LHCN-M2 (cell line): ENCODE measurements around the gene INTS15. TPM values are rescaled to one million over a fixed set of nuclear protein-coding genes. Genes with fewer than 3 reads are reported as not detected.
"Not testable (repeated sequence)": the region's sequence is repeated elsewhere in the genome, so short reads cannot be mapped to it uniquely, and the experiment has no call there.

ENCODE experiments used
- DNase-seq: peaks from one replicate; pipeline ENCODE4 v3.0.0-alpha.2; 2012; ENCODE audit warnings: low read depth
- total RNA-seq: library from RNA; depleted of rRNA; stranded (reverse); fragments of >200 nt; gene quantifications from 2 replicates; pipeline ENCODE4 v1.2.3, GENCODE V29; 2014

INTS15 gene
- total RNA-seq, 1 experiment from 2014 or later = 24.6 TPM

DNA sequence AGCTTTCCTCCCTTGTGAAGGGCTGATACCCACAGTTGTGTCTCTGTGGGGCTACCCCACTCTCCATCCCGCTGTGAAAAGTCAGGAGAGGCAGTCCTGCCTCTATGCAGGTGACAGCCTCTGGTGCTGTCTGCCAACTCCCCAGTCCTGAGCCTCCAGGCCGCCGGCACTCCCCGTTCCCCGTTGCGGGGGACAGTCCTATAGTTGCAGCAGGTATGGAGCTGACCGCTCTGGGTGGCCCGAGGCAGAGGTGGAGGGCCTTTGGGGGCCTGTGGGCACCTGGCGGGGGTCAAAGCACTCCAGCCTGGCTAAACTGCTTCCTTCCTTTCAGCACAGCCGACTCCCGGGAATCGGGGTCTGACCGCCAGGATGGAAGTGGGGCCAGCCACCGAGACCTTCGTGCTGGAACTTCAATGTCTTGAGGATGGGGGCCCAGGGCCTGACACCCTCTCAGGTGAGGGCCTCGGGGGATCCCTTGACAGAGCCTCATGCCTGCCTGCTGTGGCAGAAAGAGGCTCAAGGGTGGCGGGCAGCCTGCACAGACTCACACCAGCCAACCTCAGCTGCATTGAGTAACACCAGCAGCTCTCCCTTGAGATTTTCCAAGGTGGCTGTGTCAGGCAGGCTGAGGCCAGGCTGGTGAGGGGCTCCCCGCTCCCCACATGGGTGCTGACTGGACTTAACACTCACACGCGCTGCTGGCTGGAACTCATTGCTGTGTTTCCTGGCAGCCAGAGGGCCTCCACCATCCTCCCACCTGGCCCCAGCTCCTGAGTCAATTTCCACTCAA is 27.2 kb downstream of the INTS15 start:
- no peak for DNase-seq

DNA sequence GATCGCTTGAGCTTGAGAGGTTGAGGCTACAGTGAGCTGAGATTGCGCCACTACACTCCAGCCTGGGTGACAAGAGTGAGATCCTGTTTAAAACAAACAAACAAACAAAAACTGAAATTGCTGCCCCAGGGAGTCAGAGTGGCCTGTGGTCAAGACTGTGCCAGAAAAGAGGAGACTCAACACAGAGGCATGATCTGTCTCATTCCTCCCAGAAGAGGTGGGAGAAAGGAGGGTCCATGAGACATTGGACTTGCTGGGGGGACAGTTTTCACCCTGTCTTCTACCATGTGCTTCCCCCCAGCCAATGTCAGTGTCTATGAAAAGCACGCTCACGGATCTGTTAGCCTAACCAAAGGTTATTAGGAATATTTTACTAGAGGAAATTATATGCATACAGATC is 28.8 kb downstream of the INTS15 start:
- DNase-seq = peak; percentile 32

- no peak for DNase-seq
Measured at GRCh38 chr7:6619961-6620360, 30.1 kb downstream of the INTS15 start.

DNA sequence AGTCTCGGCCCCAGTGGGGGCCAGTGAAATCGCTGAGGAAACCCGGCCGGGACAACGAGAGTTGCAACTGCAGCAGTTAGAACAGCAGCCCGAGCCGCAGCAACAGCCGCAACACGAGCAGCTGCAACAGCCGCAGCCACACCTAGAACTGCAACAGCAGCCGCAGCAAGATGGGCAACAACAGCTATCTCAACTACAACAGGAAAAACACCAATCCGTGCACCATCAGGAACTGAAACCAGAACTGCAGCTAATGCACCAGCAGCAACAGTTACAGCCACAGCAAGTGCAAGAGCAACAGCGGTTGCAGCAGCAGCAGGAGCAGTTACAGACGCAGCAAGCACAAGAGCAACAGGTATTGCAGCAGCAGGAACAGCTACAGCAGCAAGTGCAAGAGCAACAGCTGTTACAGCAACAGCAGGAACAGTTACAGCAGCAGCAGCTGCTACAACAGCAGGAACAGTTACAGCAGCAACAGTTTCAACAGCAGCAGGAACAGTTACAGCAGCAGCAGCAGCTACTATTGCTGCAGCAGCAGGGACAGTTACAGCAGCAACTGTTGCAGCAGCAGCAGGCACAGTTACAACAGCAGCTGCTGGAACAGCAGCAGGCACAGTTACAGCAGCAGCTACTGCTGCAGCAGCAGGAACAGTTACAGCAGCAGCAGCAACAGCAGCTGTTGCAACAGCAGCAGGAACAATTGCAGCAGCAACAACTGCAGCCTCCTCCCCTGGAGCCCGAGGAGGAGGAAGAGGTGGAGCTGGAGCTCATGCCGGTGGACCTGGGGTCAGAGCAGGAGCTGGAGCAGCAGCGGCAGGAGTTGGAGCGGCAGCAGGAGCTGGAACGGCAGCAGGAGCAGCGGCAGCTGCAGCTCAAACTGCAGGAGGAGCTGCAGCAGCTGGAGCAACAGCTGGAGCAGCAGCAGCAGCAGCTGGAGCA is 31.6 kb downstream of the INTS15 start:
- peak; percentile 34 for DNase-seq

DNA sequence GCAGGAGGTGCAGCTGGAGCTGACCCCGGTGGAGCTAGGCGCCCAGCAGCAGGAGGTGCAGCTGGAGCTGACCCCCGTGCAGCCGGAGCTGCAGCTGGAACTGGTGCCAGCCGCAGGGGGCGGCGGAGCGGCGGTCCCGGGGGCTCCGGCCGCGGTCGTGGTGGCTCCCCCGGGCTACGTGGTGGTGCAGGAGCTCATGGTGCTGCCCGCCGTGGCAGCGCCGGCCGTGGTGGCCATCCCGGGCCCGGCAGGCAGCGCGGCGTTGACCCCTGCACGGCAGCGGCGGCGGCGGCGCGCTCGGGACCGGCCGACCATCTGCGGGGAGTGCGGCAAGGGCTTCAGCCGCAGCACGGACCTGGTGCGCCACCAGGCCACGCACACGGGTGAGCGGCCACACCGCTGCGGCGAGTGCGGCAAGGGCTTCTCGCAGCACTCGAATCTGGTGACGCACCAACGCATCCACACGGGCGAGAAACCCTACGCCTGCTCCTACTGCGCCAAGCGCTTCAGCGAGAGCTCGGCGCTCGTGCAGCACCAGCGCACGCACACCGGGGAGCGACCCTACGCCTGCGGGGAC is 32.4 kb downstream of the INTS15 start:
- DNase-seq = no peak

GRCh38 chr7:6623589-6624245 is 33.9 kb downstream of the INTS15 start:
- no peak for DNase-seq

DNA sequence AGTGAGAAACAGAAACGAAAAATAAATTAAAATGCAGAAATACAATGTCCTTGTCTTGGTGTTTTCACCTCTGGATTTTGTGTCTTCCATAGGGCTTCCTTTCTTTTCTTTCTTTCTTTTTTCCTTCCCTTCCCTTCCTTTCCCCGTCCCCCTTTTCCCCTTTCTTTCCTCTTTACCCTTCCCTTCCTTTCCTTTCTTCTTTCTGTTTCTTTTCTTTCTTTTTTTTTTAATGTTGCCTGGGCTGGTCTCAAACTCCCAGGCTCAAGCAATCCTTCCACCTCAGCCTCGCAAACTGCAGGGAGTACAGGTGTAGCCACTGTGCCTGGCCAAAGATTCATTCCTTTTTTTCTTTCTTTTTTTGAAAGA is 34.4 kb downstream of the INTS15 start:
- no peak for DNase-seq

DNA sequence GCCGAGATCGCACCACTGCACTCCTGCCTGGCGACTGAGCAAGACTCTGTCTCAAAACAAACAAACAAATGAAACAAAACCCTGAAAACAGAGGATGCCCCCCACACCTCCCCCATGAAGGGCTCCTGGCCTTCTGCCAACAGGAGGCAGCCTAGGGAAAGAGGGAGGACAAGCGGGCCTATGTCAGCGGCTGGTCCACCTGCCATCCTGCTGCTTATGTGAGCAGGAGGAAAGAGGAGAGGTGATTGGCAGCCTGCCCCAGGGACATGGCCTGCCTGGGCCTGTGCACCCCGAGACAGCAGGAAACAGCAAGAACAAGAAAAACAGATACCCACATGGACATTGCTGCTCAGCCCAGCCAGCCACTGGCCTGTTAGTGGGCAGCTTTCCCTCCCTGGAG is 38.2 kb downstream of the INTS15 start:
- no peak for DNase-seq

DNA sequence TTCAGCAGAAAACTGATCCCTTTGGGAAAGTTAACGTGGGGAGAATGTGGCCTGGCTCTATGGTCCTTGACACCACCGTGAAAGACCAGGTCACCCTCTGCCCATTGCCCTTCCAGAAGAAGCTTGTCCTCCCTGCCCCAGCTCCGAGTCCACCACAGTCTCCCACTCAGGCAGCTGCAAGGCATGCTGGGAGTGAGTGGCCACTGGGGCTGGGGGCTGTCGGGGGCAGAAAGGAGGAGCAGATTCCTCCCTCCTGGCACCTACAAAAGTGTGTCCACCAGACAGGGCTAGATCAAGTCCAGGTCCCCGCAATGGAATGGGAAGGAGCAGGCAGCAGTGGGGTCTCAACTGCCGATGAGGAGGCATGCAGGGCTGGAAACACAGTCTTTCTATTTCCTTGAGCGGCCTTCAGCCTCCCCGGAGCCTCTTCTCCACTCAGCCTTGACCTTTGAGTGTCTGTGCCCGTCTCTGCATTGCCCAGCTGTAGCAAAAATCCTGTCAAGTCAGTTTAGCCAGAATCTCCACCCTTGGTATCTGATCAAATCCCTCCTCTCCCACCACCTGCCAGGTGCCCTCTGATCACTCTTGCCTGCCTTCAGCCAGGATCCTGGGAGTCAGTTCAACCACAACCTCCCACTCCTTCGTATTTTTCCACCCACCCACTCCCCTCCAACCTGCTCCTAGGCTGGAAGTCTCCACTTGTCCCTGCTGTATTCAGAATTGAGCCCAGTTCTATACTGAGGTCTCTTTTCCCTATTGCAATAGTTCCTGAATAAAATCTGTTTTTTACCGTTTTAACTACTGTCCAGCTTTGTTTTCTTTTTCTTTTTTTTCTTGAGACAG is 40.4 kb downstream of the INTS15 start:
- no peak for DNase-seq

- no peak for DNase-seq
Measured at GRCh38 chr7:6631605-6632004, 41.8 kb downstream of the INTS15 start.

- DNase-seq = no peak
Measured at GRCh38 chr7:6634021-6634420, 44.2 kb downstream of the INTS15 start.

- DNase-seq = not testable (repeated sequence)
Measured at GRCh38 chr7:6634971-6635370, 45.1 kb downstream of the INTS15 start.

DNA sequence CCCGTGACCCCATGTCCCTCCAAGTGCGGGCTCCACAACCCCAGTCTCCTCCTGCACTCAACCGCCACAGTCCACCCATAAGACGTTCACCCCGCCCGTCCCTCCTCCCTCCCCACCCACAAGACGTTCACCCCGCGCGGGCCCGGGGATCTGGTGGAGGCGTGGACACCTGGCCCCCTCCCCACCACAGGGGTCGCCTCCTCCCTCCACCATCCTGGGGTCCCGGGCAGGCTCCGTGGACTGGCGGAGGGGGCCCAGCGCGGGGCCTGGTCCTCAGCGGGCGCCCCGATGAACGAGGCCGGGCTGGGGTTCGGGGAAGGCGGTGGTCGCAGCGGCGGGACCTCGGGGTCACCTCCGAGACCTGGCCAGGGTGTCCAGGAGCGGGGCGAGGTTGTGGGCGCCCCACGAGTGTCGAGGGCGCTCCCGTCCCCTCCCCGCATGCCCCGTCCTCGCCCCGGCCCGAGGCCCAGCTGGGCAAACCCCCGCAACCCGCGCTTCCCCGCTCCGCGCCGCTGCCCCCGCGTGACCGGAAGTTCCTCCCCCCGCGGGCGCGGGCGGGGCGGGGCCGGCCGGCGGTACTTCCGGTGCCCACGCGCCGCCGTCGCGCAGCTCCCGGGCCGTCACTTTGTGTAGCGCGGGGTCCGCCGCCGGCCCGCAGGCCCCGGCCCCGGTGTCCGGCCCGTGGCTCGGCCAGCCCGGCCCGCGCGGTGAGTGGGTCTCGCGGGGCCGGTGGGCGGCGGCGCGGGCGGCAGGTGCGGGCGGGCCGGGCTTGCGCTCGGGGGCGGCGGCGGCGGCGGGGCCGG is 47.1 kb downstream of the INTS15 start, which contains the start of gene ZNF316:
TSS of gene ZNF316 (plus strand) at position 578 of the 803 bp plus-strand sequence. CDS start 5,092 bp downstream, outside the sequence.
- peak; percentile 48 for DNase-seq

DNA sequence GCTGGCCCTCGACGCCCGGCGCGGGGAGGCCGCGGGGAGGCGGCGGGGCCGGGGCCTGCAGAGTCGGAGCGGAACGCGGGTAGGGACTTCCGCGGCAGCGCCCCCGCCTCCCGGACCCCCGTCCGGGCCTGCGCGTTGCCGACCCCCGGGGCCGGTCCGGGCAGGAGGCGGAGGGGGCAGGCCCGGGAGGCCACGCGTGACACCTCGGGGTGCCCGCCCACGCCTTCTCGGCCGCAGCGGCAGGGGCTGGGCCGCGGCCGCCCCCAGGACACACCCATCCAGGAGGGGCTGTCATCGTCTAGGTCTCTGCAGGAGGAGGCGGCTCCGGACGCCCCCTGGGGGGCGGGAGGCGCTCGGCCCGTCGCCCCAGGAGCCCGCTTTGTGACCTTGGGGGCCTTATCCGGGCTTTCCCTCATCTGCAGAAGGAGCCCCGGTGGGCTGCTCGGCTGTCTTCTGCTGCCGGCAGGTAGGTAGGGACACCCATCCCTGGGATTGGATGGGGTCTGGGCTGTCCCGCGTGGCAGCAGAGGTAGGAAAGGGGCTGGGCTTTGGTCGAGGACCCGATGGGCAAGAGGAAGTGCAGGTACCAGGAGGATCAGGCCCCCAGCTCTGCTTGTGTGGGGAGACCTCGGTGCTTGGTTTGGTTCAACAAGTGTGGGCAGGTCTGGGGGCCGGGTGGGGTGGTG is 47.9 kb downstream of the INTS15 start:
- peak; percentile 34 for DNase-seq

GRCh38 chr7:6639032-6639431 is 49.2 kb downstream of the INTS15 start:
- no peak for DNase-seq

DNA sequence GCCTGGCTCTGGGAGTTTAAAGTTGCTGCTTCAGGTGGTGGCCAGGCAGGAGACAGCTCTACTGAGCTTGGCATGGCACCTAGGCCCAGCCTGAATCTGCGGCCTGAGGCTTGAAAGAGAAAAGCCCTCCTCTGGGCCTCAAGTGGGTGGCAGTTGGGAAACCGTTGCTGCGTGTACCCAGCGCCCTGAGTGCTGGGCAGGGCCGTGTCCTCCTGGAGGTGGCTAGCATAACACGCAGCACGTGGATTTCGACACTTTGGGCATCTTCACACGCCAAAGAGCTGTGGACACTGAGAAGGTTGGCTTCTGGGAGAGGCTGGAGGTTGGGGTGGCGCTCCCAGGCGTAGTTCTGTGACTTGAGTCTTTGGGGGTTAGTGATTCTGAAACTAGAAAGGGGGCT is 49.8 kb downstream of the INTS15 start:
- DNase-seq = no peak

DNA sequence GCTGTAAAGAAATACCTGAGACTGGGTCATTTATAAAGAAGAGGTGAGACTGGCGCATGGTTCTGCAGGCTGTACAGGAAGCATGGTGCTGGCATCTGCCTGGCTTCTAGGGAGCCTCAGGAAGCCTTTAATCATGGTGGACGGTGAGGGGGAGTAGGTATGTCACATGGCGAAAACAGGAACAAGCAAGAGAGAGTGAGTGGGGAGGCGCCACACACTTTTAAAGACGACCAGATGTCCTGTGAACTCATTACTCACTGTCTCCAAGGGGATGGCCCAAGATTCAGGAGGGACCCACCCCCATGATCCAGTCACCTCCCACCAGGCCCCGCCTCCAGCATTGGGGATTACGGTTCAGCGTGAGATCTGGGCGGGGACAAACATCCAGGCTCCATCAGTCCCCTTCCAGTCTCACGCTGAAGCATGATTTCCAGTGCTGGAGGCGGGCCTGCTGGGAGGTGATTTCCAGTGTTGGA is 50.5 kb downstream of the INTS15 start:
- DNase-seq = peak; percentile 37

DNA sequence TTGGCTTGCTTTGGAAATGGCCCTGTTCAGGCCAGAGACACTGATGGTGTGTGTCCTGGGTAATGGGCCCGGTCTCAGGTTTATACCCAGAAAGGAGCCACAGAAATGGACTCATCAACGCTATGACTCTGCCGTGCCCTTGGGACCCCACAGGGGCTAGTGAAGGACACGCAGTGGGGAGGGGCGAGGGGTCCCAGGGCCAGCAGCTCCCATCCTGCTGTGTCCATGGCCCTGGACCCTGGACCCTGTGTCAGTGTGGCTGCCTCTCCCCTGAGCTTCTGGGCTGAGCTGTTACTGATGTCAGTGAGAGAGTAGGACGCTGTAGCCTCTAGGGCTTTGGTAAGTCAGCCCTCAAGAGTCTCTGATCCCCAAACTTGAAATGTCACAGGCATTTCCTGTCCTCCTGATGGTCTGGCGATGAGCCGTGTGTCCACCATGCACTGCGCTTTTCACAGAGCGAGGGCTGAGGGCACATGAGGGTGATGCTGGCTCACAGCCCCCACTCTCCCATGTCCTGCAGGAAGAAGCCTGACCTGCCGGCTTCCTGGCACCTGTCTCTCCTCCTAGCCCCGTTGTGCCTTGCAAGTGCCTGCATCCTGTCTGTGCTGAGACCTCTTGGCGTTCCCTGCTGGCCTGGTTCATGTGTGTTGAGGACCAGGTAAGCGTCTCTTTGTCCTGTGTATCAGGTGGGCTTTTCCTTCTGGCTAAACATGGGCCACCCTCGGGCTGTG is 51.6 kb downstream of the INTS15 start:
- DNase-seq = no peak
